SK-N-SH (cell line): ENCODE measurements around the gene AGPAT3. TPM values are rescaled to one million over a fixed set of nuclear protein-coding genes. Genes with fewer than 3 reads are reported as not detected.

Experiments used
- CTCF ChIA-PET: fragments of 300-600, 350-600 bp; formaldehyde crosslinking; extraction: SDS; loops from one replicate; lab custom pipeline; 2021; lab: Yijun Ruan, JAX
- POLR2A ChIA-PET: fragments of 350-600 bp; sonication (Branson Sonifier 250); formaldehyde crosslinking; extraction: SDS; loops from one replicate; lab custom pipeline; 2020; ENCODE audit warnings: antibody characterized with exemption, inconsistent platforms; lab: Yijun Ruan, JAX
- DNase-seq: peaks from one replicate; pipeline ENCODE4 v3.0.0; 2012
- H2AFZ ChIP-seq: fragments of 200-600 bp; sonication (generic); 2 replicates; pipeline ENCODE4 v1.8.1; 2016; ENCODE audit warnings: antibody characterized with exemption, mild to moderate bottlenecking, low read depth
- H3F3A ChIP-seq: fragments of 200-600 bp; sonication (generic); replicated peaks from 2 replicates; pipeline ENCODE3; 2016; ENCODE audit warnings: antibody characterized with exemption, mild to moderate bottlenecking; ENCODE audit not compliant: insufficient read depth
- H3K27ac ChIP-seq, 2 experiments: fragments of 200-500 bp in 1 of 2; fragments of 200-600 bp in 1 of 2; sonication (Bioruptor generic) in 1 of 2; sonication (generic), shearing (Covaris generic) in 1 of 2; 2 replicates each; pipeline versions ENCODE4 v1.5.1 to v1.6.1; 2014 to 2016; ENCODE audit warnings: low read depth in 2 of 2, inconsistent platforms in 1 of 2, low read length in 1 of 2, mild to moderate bottlenecking in 1 of 2, mixed read lengths in 1 of 2
- H3K27me3 ChIP-seq: fragments of 200-600 bp; sonication (generic), shearing (Covaris generic); 2 replicates; pipeline ENCODE4 v1.6.1; 2016; ENCODE audit warnings: mixed run types; ENCODE audit not compliant: insufficient read depth
- H3K36me3 ChIP-seq, 2 experiments: fragments of 200-500 bp in 1 of 2; fragments of 200-600 bp in 1 of 2; sonication (Bioruptor generic) in 1 of 2; sonication (generic) in 1 of 2; replicated peaks in 1 of 2; 2 replicates each; pipeline versions ENCODE3 to v1.5.1; 2014 to 2016; ENCODE audit warnings: low read length in 1 of 2, mild to moderate bottlenecking in 1 of 2; ENCODE audit not compliant: insufficient read depth in 2 of 2, control insufficient read depth in 1 of 2
- H3K4me1 ChIP-seq, 2 experiments: fragments of 200-500 bp in 1 of 2; fragments of 200-600 bp in 1 of 2; sonication (Bioruptor generic) in 1 of 2; sonication (generic), shearing (Covaris generic) in 1 of 2; 2 replicates each; pipeline versions ENCODE4 v1.5.1 to v1.6.1; 2014 to 2016; ENCODE audit warnings: low read depth in 1 of 2, low read length in 1 of 2, mixed run types in 1 of 2; ENCODE audit not compliant: insufficient read depth in 2 of 2, control insufficient read depth in 1 of 2
- H3K4me2 ChIP-seq: fragments of 200-600 bp; sonication (generic), shearing (Covaris generic); 2 replicates; pipeline ENCODE4 v1.6.1; 2017; ENCODE audit warnings: mixed run types
- H3K4me3 ChIP-seq, 2 experiments: fragments of 200-500 bp in 1 of 2; fragments of 200-600 bp in 1 of 2; sonication (Bioruptor generic) in 1 of 2; sonication (generic), shearing (Covaris generic) in 1 of 2; 2 replicates each; pipeline versions ENCODE4 v1.5.1 to v1.8.1; 2014 to 2016; ENCODE audit warnings: low read depth in 2 of 2, inconsistent platforms in 1 of 2, low read length in 1 of 2, mild to moderate bottlenecking in 1 of 2, mixed read lengths in 1 of 2, moderate library complexity in 1 of 2
- H3K79me2 ChIP-seq: fragments of 200-600 bp; sonication (generic); 2 replicates; pipeline ENCODE4 v1.8.1; 2017; ENCODE audit warnings: mild to moderate bottlenecking; ENCODE audit not compliant: insufficient read depth
- H3K9ac ChIP-seq: fragments of 200-600 bp; sonication (generic); 2 replicates; pipeline ENCODE4 v1.6.1; 2017; ENCODE audit warnings: mixed run types
- H3K9me2 ChIP-seq: fragments of 200-600 bp; sonication (generic); 2 replicates; pipeline ENCODE4 v1.6.1; 2017; ENCODE audit warnings: mixed run types
- H3K9me3 ChIP-seq: fragments of 200-600 bp; sonication (generic); 2 replicates; pipeline ENCODE4 v1.6.1; 2017; ENCODE audit warnings: mixed run types, mild to moderate bottlenecking, moderate library complexity
- H4K20me1 ChIP-seq: fragments of 200-600 bp; sonication (generic); 2 replicates; pipeline ENCODE4 v1.6.1; 2017; ENCODE audit warnings: mild to moderate bottlenecking, mixed run types; ENCODE audit not compliant: insufficient read depth
- CHD2 ChIP-seq: fragments of 150-350 bp; IDR thresholded peaks from 2 replicates; pipeline ENCODE4 v1.6.1; 2018; ENCODE audit warnings: low read length; ENCODE audit not compliant: partially characterized antibody
- CTCF ChIP-seq: fragments of 200-600 bp; sonication (generic); IDR thresholded peaks from 2 replicates; pipeline ENCODE4 v1.6.1; 2017; ENCODE audit warnings: antibody characterized with exemption, mild to moderate bottlenecking, moderate library complexity
- ELF1 ChIP-seq: IDR thresholded peaks from 2 replicates; pipeline ENCODE4 v1.4.0; 2012
- EP300 ChIP-seq, 2 experiments: IDR thresholded peaks; 2 replicates each; pipeline versions ENCODE4 v1.4.0 to v1.6.1; 2012; ENCODE audit warnings: borderline replicate concordance in 1 of 2, low read depth in 1 of 2, low read length in 1 of 2
- EZH2phosphoT487 ChIP-seq: fragments of 200-600 bp; sonication (generic); IDR thresholded peaks from 2 replicates; pipeline ENCODE4 v1.6.1; 2017; ENCODE audit warnings: low read depth, mixed run types, mild to moderate bottlenecking, antibody characterized with exemption, moderate library complexity, borderline replicate concordance
- FOSL2 ChIP-seq: IDR thresholded peaks from 2 replicates; pipeline ENCODE4 v1.4.0; 2012; ENCODE audit warnings: low read depth, mild to moderate bottlenecking, moderate library complexity, borderline replicate concordance
- FOXM1 ChIP-seq: IDR thresholded peaks from 2 replicates; pipeline ENCODE4 v1.4.0; 2012; ENCODE audit warnings: low read depth, mild to moderate bottlenecking
- MAX ChIP-seq: IDR thresholded peaks from 2 replicates; pipeline ENCODE4 v1.4.0; 2012; ENCODE audit warnings: low read depth
- MEF2A ChIP-seq: IDR thresholded peaks from 2 replicates; pipeline ENCODE4 v1.4.0; 2012; ENCODE audit warnings: low read depth, borderline replicate concordance
- NRF1 ChIP-seq: IDR thresholded peaks from 2 replicates; pipeline ENCODE4 v1.6.1; 2012; ENCODE audit warnings: low read depth, mild to moderate bottlenecking, low read length
- POLR2AphosphoS5 ChIP-seq: IDR thresholded peaks from 2 replicates; pipeline ENCODE4 v1.6.1; 2012; ENCODE audit warnings: low read depth, low read length
- RAD21 ChIP-seq: IDR thresholded peaks from 2 replicates; pipeline ENCODE4 v1.6.1; 2012; ENCODE audit warnings: mild to moderate bottlenecking, low read length
- RXRA ChIP-seq: IDR thresholded peaks from 2 replicates; pipeline ENCODE4 v1.4.0; 2012; ENCODE audit warnings: low read depth, mild to moderate bottlenecking, borderline replicate concordance
- SMC3 ChIP-seq: IDR thresholded peaks from 2 replicates; pipeline ENCODE4 v1.6.1; 2012; ENCODE audit warnings: low read depth, low read length, improper control_type of control experiment
- TCF12 ChIP-seq: IDR thresholded peaks from 2 replicates; pipeline ENCODE4 v1.4.0; 2012
- TEAD4 ChIP-seq: IDR thresholded peaks from 2 replicates; pipeline ENCODE4 v1.4.0; 2012; ENCODE audit warnings: mild to moderate bottlenecking, borderline replicate concordance; ENCODE audit not compliant: insufficient read depth
- USF1 ChIP-seq: IDR thresholded peaks from 2 replicates; pipeline ENCODE4 v1.4.0; 2012; ENCODE audit warnings: low read depth, borderline replicate concordance
- WGBS: methylation state at CpG from one replicate; pipeline ENCODE4 v1.1.6; 2017; ENCODE audit warnings: low lambda C conversion rate; 5-methylcytosine and 5-hydroxymethylcytosine counted together
- polyA plus RNA-seq, 3 experiments: library from polyadenylated mRNA; depleted of rRNA; stranded (reverse); fragments of >200 nt; gene quantifications; 2 replicates each; pipeline ENCODE4 v1.2.3, GENCODE V29; 2012
- TF ChIP-seq, protein P1 (sequence below): IDR thresholded peaks from 2 replicates; pipeline ENCODE4 v1.6.1; 2012; ENCODE audit warnings: mild to moderate bottlenecking, low read depth, low read length, moderate library complexity

Gene AGPAT3
- polyA plus RNA-seq, 1 of the 3 experiments (the other 2 are of a cell fraction): 35.3 TPM

DNA sequence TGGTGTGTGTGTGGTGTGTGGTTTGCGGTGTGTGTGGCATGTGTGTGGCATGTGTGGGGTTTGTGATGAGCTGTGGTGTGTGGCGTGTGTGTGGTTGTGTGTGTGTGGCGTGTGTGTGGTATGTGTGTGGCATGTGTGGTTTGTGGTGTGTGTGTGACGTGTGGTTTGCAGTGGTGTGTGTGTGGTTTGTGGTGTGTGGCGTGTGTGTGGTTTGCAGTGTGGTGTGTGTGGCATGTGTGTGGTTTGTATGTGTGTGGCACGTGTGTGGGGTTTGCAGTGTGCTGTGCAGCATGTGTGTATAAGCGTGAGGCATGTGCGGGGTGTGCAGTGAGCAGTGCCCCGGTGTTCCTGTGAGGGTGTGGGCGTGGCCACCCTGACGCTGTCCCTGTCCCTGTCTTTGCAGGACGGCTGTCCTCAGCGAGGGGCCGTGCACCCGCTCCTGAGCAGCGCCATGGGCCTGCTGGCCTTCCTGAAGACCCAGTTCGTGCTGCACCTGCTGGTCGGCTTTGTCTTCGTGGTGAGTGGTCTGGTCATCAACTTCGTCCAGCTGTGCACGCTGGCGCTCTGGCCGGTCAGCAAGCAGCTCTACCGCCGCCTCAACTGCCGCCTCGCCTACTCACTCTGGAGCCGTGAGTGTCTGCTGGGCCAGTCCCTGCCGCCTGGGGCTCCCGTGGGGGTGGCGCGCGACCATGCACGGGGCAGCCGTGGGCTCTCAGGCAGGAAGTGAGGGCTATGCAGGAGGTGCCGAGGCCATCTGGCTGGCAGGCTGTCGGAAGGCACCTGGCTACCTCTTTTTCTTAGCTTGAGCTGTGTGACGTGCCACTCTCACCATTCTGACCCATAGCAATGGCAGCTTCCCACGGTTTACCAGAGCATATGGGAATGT is 94.5 kb downstream of the AGPAT3 start:
- H4K20me1 ChIP-seq: peaks cover 18% of the 10 kb centered on the region; the same call in 1 of the 2 replicates
- TF ChIP-seq TCF12 (no peak), NRF1 (no peak), TEAD4 (no peak), SMC3 (no peak), FOSL2 (no peak), USF1 (no peak), ELF1 (no peak), MAX (no peak), EZH2phosphoT487 (no peak), MEF2A (no peak), POLR2AphosphoS5 (no peak), EP300 (IDR thresholded peaks at IDR 0.05; ENCODE audit: borderline replicate concordance in 1 of 2, low read depth in 1 of 2, low read length in 1 of 2) (no peak), FOXM1 (no peak), CTCF (no peak), RAD21 (no peak), RXRA (no peak), CHD2 (no peak)
- TF ChIP-seq, protein P1, sequence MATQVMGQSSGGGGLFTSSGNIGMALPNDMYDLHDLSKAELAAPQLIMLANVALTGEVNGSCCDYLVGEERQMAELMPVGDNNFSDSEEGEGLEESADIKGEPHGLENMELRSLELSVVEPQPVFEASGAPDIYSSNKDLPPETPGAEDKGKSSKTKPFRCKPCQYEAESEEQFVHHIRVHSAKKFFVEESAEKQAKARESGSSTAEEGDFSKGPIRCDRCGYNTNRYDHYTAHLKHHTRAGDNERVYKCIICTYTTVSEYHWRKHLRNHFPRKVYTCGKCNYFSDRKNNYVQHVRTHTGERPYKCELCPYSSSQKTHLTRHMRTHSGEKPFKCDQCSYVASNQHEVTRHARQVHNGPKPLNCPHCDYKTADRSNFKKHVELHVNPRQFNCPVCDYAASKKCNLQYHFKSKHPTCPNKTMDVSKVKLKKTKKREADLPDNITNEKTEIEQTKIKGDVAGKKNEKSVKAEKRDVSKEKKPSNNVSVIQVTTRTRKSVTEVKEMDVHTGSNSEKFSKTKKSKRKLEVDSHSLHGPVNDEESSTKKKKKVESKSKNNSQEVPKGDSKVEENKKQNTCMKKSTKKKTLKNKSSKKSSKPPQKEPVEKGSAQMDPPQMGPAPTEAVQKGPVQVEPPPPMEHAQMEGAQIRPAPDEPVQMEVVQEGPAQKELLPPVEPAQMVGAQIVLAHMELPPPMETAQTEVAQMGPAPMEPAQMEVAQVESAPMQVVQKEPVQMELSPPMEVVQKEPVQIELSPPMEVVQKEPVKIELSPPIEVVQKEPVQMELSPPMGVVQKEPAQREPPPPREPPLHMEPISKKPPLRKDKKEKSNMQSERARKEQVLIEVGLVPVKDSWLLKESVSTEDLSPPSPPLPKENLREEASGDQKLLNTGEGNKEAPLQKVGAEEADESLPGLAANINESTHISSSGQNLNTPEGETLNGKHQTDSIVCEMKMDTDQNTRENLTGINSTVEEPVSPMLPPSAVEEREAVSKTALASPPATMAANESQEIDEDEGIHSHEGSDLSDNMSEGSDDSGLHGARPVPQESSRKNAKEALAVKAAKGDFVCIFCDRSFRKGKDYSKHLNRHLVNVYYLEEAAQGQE: no peak
- no peak for DNase-seq
- POLR2A ChIA-PET: no interaction called here
- no peak overlapping the region for H3K4me3 ChIP-seq
- no peaks in the 10 kb centered on the region for H3K27me3 ChIP-seq
- H3K4me2 ChIP-seq: no peak overlapping the region
- WGBS: 92% methylated on average over 28 of the region's 39 CpGs
- CTCF ChIA-PET: no interaction called here
- no peak overlapping the region for H3K9ac ChIP-seq
- no peak overlapping the region for H3K27ac ChIP-seq
- H3K9me2 ChIP-seq: no peaks in the 10 kb centered on the region
- H3K9me3 ChIP-seq: no peaks in the 10 kb centered on the region
- H2AFZ ChIP-seq: no peak overlapping the region
- H3K36me3 ChIP-seq: peaks cover 3 to 5% of the 10 kb centered on the region in 2 experiments
- H3K4me1 ChIP-seq: peaks cover 8 to 9% of the 10 kb centered on the region in 2 experiments; a peak in 2 of 4 replicates
- no peaks in the 10 kb centered on the region for H3F3A ChIP-seq
- H3K79me2 ChIP-seq: peaks cover 5% of the 10 kb centered on the region; the same call in 1 of the 2 replicates
